ENCODE measurements around the gene SNCA.

DNA sequence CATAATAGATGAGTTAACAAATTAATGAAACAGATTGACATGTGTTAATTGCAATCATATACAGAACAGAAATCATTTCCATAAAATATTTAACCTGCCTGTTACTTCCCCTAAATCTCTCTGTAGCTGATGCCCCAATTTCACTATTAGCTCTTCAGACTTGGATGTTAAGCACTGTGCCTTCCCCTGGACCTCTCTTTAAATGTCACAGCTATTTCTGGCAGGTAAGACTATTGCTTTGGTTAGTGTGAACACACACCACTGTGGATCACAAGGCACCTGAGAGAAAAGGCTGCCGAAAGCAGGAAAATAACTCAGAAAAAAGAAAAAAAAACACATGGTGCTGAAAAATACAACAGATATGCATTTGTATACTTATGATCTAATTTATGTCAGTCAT, 91.3 kb downstream of the SNCA start:
- TF ChIP-seq POLR2A (IDR thresholded peaks at IDR 0.05) (no peak), CTCF (IDR thresholded peaks at IDR 0.05) (no peak), POLR2AphosphoS5 (IDR thresholded peaks at IDR 0.05) (no peak)
